HG03135 (cell line): ENCODE results near the gene HLA-DOA.

Source experiments
- ATAC-seq: cut with Tn5 transposase; IDR thresholded peaks from one replicate; pipeline ENCODE4 v1.9.1; 2021; ENCODE audit warnings: mild to moderate bottlenecking, moderate library complexity; ENCODE audit not compliant: unreplicated experiment

The HLA-DOA gene

GRCh38 chr6:33008944-33009861 lies at the start of gene HLA-DOA:
Gene HLA-DOA (minus strand): TSS chr6:33009591.
- peak; percentile 86 for ATAC-seq

- ATAC-seq: no peak
These were observed 48.1 kb upstream of the HLA-DOA start for GRCh38 chr6:33057222-33058150.

GRCh38 chr6:33053230-33053629 lies 43.8 kb upstream of the HLA-DOA start:
- no peak for ATAC-seq

- ATAC-seq: no peak
These were observed 43.2 kb upstream of the HLA-DOA start for GRCh38 chr6:33052627-33053026.

GRCh38 chr6:33050014-33050810 lies 40.8 kb upstream of the HLA-DOA start:
- ATAC-seq: no peak

- ATAC-seq: no peak
These were observed 40.1 kb upstream of the HLA-DOA start for GRCh38 chr6:33049323-33050013.

- no peak for ATAC-seq
These were observed 30.8 kb upstream of the HLA-DOA start for GRCh38 chr6:33040157-33040556.

GRCh38 chr6:33036535-33036934 lies 27.1 kb upstream of the HLA-DOA start:
- ATAC-seq: no peak

GRCh38 chr6:33034554-33034953 lies 25.2 kb upstream of the HLA-DOA start:
- no peak for ATAC-seq

- ATAC-seq: no peak
These were observed 20.9 kb upstream of the HLA-DOA start for GRCh38 chr6:33030245-33030644.

GRCh38 chr6:33029328-33030184 lies 20.2 kb upstream of the HLA-DOA start:
- peak; percentile 77 for ATAC-seq

- peak; percentile 3 for ATAC-seq
These were observed 18.9 kb upstream of the HLA-DOA start for GRCh38 chr6:33028220-33028849.

GRCh38 chr6:33024521-33024920 lies 15.1 kb upstream of the HLA-DOA start:
- ATAC-seq: no peak

GRCh38 chr6:33023536-33023935 lies 14.1 kb upstream of the HLA-DOA start:
- no peak for ATAC-seq

- ATAC-seq: no peak
These were observed 12.5 kb upstream of the HLA-DOA start for GRCh38 chr6:33021917-33022316.

GRCh38 chr6:33019372-33019771 lies 10.0 kb upstream of the HLA-DOA start:
- ATAC-seq: peak; percentile 7

- ATAC-seq: peak; percentile 55
These were observed 9.5 kb upstream of the HLA-DOA start for GRCh38 chr6:33018904-33019303.

GRCh38 chr6:33018418-33018817 lies 9.0 kb upstream of the HLA-DOA start:
- no peak for ATAC-seq
